HepG2 (cell line): ENCODE data around the gene HDGF. TPM values are rescaled to one million over a fixed set of nuclear protein-coding genes. Genes with fewer than 3 reads are reported as not detected.

ENCODE experiments used
- CCDC6 ChIP-seq: sonication (generic); formaldehyde crosslinking; IDR thresholded peaks from 2 replicates; pipeline ENCODE4 v1.8.1; 2022; ENCODE audit warnings: mild to moderate bottlenecking, missing genetic modification reagents, moderate library complexity
- CREB1 ChIP-seq, 2 experiments: fragments of 450-650 bp in 1 of 2; IDR thresholded peaks; 2 replicates each; pipeline ENCODE4 v1.6.1; 2016 to 2017; ENCODE audit warnings: control low read depth in 1 of 2, mild to moderate bottlenecking in 1 of 2, missing compliant biosample characterization in 1 of 2, missing genetic modification characterization in 1 of 2
- DDIT3 ChIP-seq: sonication (generic); formaldehyde crosslinking; IDR thresholded peaks from 2 replicates; pipeline ENCODE4 v1.4.0; 2020; ENCODE audit warnings: mild to moderate bottlenecking, missing genetic modification reagents
- E2F5 ChIP-seq: sonication (generic); formaldehyde crosslinking; conservative IDR thresholded peaks from 2 replicates; pipeline ENCODE4 v1.4.0; 2020; ENCODE audit warnings: missing genetic modification reagents
- EZH2 ChIP-seq: conservative IDR thresholded peaks from 2 replicates; pipeline ENCODE4 v1.6.1; 2012; ENCODE audit warnings: mild to moderate bottlenecking, low read depth, low read length, moderate library complexity
- FOXP1 ChIP-seq, 2 experiments: fragments of 450-650 bp in 1 of 2; IDR thresholded peaks; 2 replicates each; pipeline ENCODE4 v1.6.1; 2017 to 2018; ENCODE audit warnings: antibody characterized with exemption in 1 of 2
- HMGXB4 ChIP-seq, 2 experiments: sonication (generic) in 1 of 2; formaldehyde crosslinking in 1 of 2; IDR thresholded peaks; 2 replicates each; pipeline versions ENCODE4 v1.4.0 to v1.6.1; 2018 to 2020; ENCODE audit warnings: missing genetic modification reagents in 2 of 2, borderline replicate concordance in 1 of 2, low read depth in 1 of 2, mild to moderate bottlenecking in 1 of 2, missing biosample characterization in 1 of 2
- MAFF ChIP-seq: IDR thresholded peaks from 2 replicates; pipeline ENCODE4 v1.6.1; 2011; ENCODE audit warnings: low read depth, low read length, improper control_type of control experiment
- NFKBIZ ChIP-seq: IDR thresholded peaks from 2 replicates; pipeline ENCODE4 v1.6.1; 2018; ENCODE audit warnings: missing genetic modification reagents, missing compliant biosample characterization
- POLR2AphosphoS5 ChIP-seq: IDR thresholded peaks from 2 replicates; pipeline ENCODE4 v1.6.1; 2012; ENCODE audit warnings: low read depth, low read length
- SALL2 ChIP-seq: sonication (generic); formaldehyde crosslinking; IDR thresholded peaks from 2 replicates; pipeline ENCODE4 v1.8.1; 2023; ENCODE audit warnings: mild to moderate bottlenecking, missing genetic modification reagents, inconsistent platforms
- SOX13 ChIP-seq, 3 experiments: fragments of 450-650 bp in 1 of 3; sonication (generic) in 1 of 3; formaldehyde crosslinking in 1 of 3; IDR thresholded peaks in 2 of 3; conservative IDR thresholded peaks in 1 of 3; 2 replicates each; pipeline versions ENCODE4 v1.5.0 to v1.6.1; 2016 to 2020; ENCODE audit warnings: antibody characterized with exemption in 1 of 3, mild to moderate bottlenecking in 1 of 3, missing compliant biosample characterization in 1 of 3, missing genetic modification reagents in 1 of 3, moderate library complexity in 1 of 3
- SRY ChIP-seq: sonication (generic); formaldehyde crosslinking; IDR thresholded peaks from 2 replicates; pipeline ENCODE4 v1.8.0; 2022; ENCODE audit warnings: mild to moderate bottlenecking, missing genetic modification reagents
- YEATS4 ChIP-seq: sonication (generic); formaldehyde crosslinking; IDR thresholded peaks from 2 replicates; pipeline ENCODE4 v1.4.0; 2020; ENCODE audit warnings: missing genetic modification reagents, borderline replicate concordance
- ZNF276 ChIP-seq: sonication (generic); formaldehyde crosslinking; IDR thresholded peaks from 2 replicates; pipeline ENCODE4 v1.4.0; 2020; ENCODE audit warnings: mild to moderate bottlenecking, low read depth, missing genetic modification reagents
- ZNF7 ChIP-seq: IDR thresholded peaks from 2 replicates; pipeline ENCODE4 v1.6.1; 2016; ENCODE audit warnings: missing biosample characterization, missing genetic modification reagents
- polyA plus RNA-seq, 8 experiments: library from polyadenylated mRNA; depleted of rRNA in 3 of 8; stranded (reverse) in 7 of 8; unstranded in 1 of 8; fragments of >200 nt; fragmentation: Illumina TruSeq in 4 of 8; extraction: Trizol in 4 of 8; gene quantifications; 2 replicates each; pipeline versions ENCODE4 v1.2.1 to v1.2.3, GENCODE V29; 2011 to 2016; ENCODE audit warnings: low read depth in 4 of 8, missing spikeins in 1 of 8, mixed read lengths in 1 of 8; ENCODE audit not compliant: insufficient read depth in 1 of 8
- total RNA-seq, 5 experiments: library from RNA; depleted of rRNA; stranded (reverse); fragments of >200 nt; fragmentation: Illumina TruSeq; extraction: Trizol; gene quantifications; 2 replicates each; pipeline ENCODE4 v1.2.3, GENCODE V29; 2016; ENCODE audit warnings: low read depth in 1 of 5
- TF ChIP-seq, protein P1 (sequence below): sonication (generic); formaldehyde crosslinking; IDR thresholded peaks from 2 replicates; pipeline ENCODE4 v1.4.0; 2020; ENCODE audit warnings: missing genetic modification reagents

The HDGF gene
- total and polyA plus RNA-seq, 2 of the 13 experiments (the other 11 are each of a cell fraction or from before 2014, with no cell fraction given) = 156 to 196 TPM

DNA sequence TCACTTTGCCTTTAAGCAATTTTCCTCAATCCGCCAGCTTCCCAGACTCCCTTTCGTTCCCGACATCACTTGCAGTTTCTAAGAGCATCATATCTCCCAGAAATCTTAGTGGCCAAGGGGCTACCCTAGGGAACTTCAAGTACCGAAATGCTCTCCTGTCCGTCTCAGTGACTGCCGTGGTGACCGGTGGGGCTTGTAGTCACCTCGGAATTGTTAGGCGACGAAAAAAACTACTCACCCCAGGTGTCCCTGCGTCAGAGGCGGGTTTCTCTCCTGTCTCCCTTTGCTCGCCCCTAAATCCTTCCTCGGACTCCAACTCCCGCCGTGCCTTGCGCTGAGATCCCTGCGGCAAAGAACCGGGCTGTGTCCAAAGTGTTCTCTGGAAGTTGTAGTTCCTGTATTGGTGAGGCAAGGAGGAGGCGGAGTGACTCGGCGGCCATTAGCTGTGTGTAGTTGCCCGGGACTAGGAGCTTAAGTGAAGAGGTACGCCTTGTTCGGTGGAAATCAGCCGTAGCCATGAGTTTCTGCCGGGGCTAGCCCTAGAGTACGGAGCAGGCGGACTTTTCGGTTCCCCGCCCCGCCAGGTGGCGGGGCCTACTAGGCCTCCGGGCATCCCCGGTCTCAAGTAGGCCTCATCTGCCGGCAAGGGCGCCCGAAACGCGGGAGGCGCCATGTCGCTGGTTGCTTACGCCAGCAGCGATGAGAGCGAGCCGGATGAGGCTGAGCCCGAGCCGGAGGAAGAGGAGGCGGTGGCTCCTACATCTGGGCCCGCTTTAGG is 15.8 kb upstream of the HDGF start, which contains the start of gene PRCC (continued):
- TF ChIP-seq DDIT3 (CRISPR knock-in tag) = peak; percentile 31; the same call in 1 of the 2 replicates
- peak; percentile 16; the same call in 1 of the 2 replicates for TF ChIP-seq CCDC6 (CRISPR knock-in tag)
- peak; percentile 58; the same call in 1 of the 2 replicates for TF ChIP-seq SALL2 (CRISPR knock-in tag)
- TF ChIP-seq POLR2AphosphoS5 = peak; percentile 70
- TF ChIP-seq YEATS4 (CRISPR knock-in tag) = peak; percentile 19
- peak; percentile 83 to 97 for TF ChIP-seq HMGXB4 (CRISPR knock-in tag; IDR thresholded peaks at IDR 0.05; ENCODE audit: borderline replicate concordance in 1 of 2, low read depth in 1 of 2)
- no peak for TF ChIP-seq SOX13 (IDR thresholded peaks at IDR 0.05)
- 0 out of 4 replicates have a peak, but pooled peaks of 1 of the 2 experiments have one; percentile 10 for TF ChIP-seq SOX13 (CRISPR knock-in tag; conservative IDR thresholded peaks at IDR 0.05 in 1 of 2, IDR thresholded peaks at IDR 0.05 in 1 of 2)
- TF ChIP-seq ZNF7 (CRISPR knock-in tag) = no peak
- TF ChIP-seq MAFF = peak; percentile 11; the same call in 1 of the 2 replicates
- no peak for TF ChIP-seq ZNF276 (CRISPR knock-in tag)
- 0 out of 2 replicates have a peak, but pooled peaks have one; percentile 6 for TF ChIP-seq E2F5 (CRISPR knock-in tag)
- no peak for TF ChIP-seq FOXP1 (IDR thresholded peaks at IDR 0.05)
- peak; percentile 6; the same call in 1 of the 2 replicates for TF ChIP-seq FOXP1 (CRISPR knock-in tag; IDR thresholded peaks at IDR 0.05)
- peak; percentile 56; the same call in 1 of the 2 replicates for TF ChIP-seq SRY
- TF ChIP-seq CREB1 (IDR thresholded peaks at IDR 0.05) = peak; percentile 88
- peak; percentile 96 for TF ChIP-seq CREB1 (CRISPR knock-in tag; IDR thresholded peaks at IDR 0.05)
- TF ChIP-seq EZH2 = no peak
- TF ChIP-seq, protein P1, sequence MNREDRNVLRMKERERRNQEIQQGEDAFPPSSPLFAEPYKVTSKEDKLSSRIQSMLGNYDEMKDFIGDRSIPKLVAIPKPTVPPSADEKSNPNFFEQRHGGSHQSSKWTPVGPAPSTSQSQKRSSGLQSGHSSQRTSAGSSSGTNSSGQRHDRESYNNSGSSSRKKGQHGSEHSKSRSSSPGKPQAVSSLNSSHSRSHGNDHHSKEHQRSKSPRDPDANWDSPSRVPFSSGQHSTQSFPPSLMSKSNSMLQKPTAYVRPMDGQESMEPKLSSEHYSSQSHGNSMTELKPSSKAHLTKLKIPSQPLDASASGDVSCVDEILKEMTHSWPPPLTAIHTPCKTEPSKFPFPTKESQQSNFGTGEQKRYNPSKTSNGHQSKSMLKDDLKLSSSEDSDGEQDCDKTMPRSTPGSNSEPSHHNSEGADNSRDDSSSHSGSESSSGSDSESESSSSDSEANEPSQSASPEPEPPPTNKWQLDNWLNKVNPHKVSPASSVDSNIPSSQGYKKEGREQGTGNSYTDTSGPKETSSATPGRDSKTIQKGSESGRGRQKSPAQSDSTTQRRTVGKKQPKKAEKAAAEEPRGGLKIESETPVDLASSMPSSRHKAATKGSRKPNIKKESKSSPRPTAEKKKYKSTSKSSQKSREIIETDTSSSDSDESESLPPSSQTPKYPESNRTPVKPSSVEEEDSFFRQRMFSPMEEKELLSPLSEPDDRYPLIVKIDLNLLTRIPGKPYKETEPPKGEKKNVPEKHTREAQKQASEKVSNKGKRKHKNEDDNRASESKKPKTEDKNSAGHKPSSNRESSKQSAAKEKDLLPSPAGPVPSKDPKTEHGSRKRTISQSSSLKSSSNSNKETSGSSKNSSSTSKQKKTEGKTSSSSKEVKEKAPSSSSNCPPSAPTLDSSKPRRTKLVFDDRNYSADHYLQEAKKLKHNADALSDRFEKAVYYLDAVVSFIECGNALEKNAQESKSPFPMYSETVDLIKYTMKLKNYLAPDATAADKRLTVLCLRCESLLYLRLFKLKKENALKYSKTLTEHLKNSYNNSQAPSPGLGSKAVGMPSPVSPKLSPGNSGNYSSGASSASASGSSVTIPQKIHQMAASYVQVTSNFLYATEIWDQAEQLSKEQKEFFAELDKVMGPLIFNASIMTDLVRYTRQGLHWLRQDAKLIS (CRISPR knock-in tag) = no peak
- peak; percentile 57; the same call in 1 of the 2 replicates for TF ChIP-seq NFKBIZ
